Measurements from ENCODE around the gene EHBP1L1. TPM values are rescaled to one million over a fixed set of nuclear protein-coding genes. Genes with fewer than 3 reads are reported as not detected.

Gene EHBP1L1
- total and polyA plus RNA-seq, 2 of the 8 experiments (the other 6 are each of a cell fraction or from before 2014, with no cell fraction given) = 4.3 to 6.6 TPM

DNA sequence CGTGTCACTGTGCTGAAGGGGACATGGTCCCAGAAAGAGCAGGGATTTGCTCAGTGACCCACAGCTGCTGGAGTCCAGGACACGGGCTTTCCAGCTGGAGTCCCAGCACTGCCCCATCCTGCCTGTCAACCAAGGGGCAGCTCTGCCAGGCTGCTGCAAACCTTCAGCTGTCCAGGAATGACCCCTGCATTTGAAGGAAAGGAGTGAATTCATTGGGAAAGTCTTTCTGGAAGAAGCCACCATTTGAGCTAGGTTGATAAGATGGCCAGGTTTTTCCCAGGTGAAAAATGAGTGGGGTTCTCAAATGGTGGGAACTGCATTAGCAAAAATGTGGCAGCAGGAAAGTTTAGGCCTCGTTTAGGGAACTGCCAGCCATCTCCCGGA, 10.4 kb downstream of the EHBP1L1 start:
- Histone ChIP-seq H2AK5ac (ENCODE audit: low read depth, low read length) (0 out of 2 replicates have a peak overlapping the region, but pooled peaks have one; percentile 65), H3K23ac (ENCODE audit: insufficient read length) (no peak overlapping the region), H2BK15ac (ENCODE audit: low read length) (peak overlapping the region; percentile 97), H3K4me1 (replicated peaks in 1 of 4; ENCODE audit: control insufficient read depth in 3 of 4, insufficient read depth in 4 of 4, low read length in 3 of 4) (peaks cover 1 to 22% (median 7%) of the 10 kb centered on the region in 4 experiments), H3K9ac (replicated peaks in 1 of 4; ENCODE audit: extremely low read depth in 1 of 4, low read depth in 3 of 4, low read length in 3 of 4) (no peak overlapping the region), H3K27me3 (replicated peaks in 1 of 4; ENCODE audit: control insufficient read depth in 3 of 4, extremely low read depth in 1 of 4, insufficient read depth in 3 of 4, low read length in 3 of 4) (peaks cover 20 to 56% (median 45%) of the 10 kb centered on the region in 4 experiments), H2BK5ac (ENCODE audit: low read depth, low read length) (no peak overlapping the region), H3K79me2 (ENCODE audit: control insufficient read depth in 1 of 2, insufficient read depth in 2 of 2, low read length in 2 of 2) (no peaks in the 10 kb centered on the region), H3K36me3 (ENCODE audit: control insufficient read depth in 2 of 4, insufficient read depth in 4 of 4, low read length in 3 of 4) (no peaks in the 10 kb centered on the region), H3K9me3 (ENCODE audit: insufficient read depth in 2 of 2, low read depth in 1 of 2, low read length in 1 of 2) (no peaks in the 10 kb centered on the region), H4K8ac (ENCODE audit: extremely low read depth, insufficient read depth, low read length) (no peak overlapping the region; the same call in 1 of the 2 replicates), H4K5ac (ENCODE audit: insufficient read length, low read depth, low read length) (no peak overlapping the region), H4K20me1 (replicated peaks in 1 of 2; ENCODE audit: control insufficient read depth in 1 of 2, insufficient read depth in 2 of 2, low read length in 2 of 2) (peaks cover 0 to 2% of the 10 kb centered on the region in 2 experiments), H3K79me1 (ENCODE audit: low read depth, low read length) (no peaks in the 10 kb centered on the region), H2BK12ac (ENCODE audit: low read depth, low read length) (no peak overlapping the region; the same call in 1 of the 2 replicates), H3K4me3 (ENCODE audit: extremely low read depth in 1 of 4, insufficient read depth in 2 of 4, low read depth in 3 of 4, low read length in 4 of 4) (no peak overlapping the region), H2BK20ac (ENCODE audit: low read length) (no peak overlapping the region), H2BK120ac (replicated peaks; ENCODE audit: low read depth, low read length) (no peak overlapping the region), H3K14ac (ENCODE audit: insufficient read length) (no peak overlapping the region), H2AFZ (ENCODE audit: low read length) (no peak overlapping the region), H3K27ac (ENCODE audit: low read depth, low read length) (no peak overlapping the region), H3K18ac (ENCODE audit: extremely low read depth, low read length) (no peak overlapping the region), H3K4me2 (ENCODE audit: insufficient read depth in 1 of 2, low read depth in 2 of 2, low read length in 2 of 2) (0 out of 4 replicates have a peak overlapping the region, but pooled peaks of 1 of the 2 experiments have one; percentile 12), H4K91ac (replicated peaks; ENCODE audit: insufficient read length, low read length) (no peak overlapping the region), H3K56ac (replicated peaks; ENCODE audit: insufficient read length, low read depth, low read length) (no peak overlapping the region), H3K23me2 (ENCODE audit: low read depth, low read length) (peaks cover 3% of the 10 kb centered on the region; the same call in 1 of the 2 replicates), H3K4ac (replicated peaks; ENCODE audit: insufficient read length, low read depth, low read length) (no peak overlapping the region)
- FAIRE-seq (no peak), DNase-seq (ENCODE audit: low read depth in 1 of 2, low spot score in 2 of 2) (no peak)
- ChIA-PET POLR2A (ENCODE audit: partially characterized antibody) (interaction anchor here (0.9 to 4.4 kb wide), 5 partner anchors 10 to 27 kb away, joined by 3 to 36 read pairs (median 12); partner anchors contain the start of genes EHBP1L1, FAM89B and MAP3K11), CTCF (ENCODE audit: partially characterized antibody) (interaction anchor here (0.9 to 14.5 kb wide), 16 partner anchors 7 to 696 kb away, joined by 3 to 227 read pairs (median 12); partner anchors contain the start of genes EHBP1L1, FAM89B, KCNK7 and ZNRD2)
- TF ChIP-seq CHD2 (IDR thresholded peaks at IDR 0.05; ENCODE audit: low read length) (no peak), TEAD4 (IDR thresholded peaks at IDR 0.05; ENCODE audit: low read depth, low read length) (no peak), CTBP2 (IDR thresholded peaks at IDR 0.05; ENCODE audit: borderline replicate concordance, insufficient read depth, insufficient read length, low read length) (no peak), SP1 (IDR thresholded peaks at IDR 0.05; ENCODE audit: low read depth, low read length) (no peak), ASH2L (IDR thresholded peaks at IDR 0.05; ENCODE audit: low read length) (no peak)
- 87% methylated on average over 4 of the region's 4 CpGs; no CpG with 5 or more reads in 1 of the 2 experiments for whole genome bisulfite sequencing, 2 experiments (ENCODE audit: extremely low coverage in 1 of 2, insufficient coverage in 1 of 2, insufficient read length in 1 of 2, insufficient replicate concordance in 2 of 2, low coverage in 1 of 2, low lambda C conversion rate in 2 of 2, missing lambda C conversion rate in 1 of 2)
